Measurements from ENCODE around the gene ABHD10.

The ABHD10 gene

DNA sequence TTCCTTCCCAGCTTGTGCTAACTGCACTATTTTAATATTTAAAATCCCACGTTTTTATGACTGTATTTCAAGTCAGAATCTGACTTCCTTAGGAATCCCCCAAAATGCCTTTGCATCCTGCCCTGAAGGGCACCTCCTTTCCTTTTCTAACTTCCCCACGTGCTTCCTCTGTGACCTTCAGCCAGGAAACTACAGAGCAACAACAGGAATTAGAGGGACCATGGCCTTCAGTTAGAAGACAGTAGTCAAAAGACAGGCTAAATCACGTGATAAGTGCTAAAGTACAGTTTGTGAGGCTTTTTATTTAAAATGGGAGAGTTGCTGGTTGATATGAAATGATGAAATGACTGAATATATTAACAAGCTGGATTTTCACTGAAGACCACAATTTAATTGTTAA is 11.8 kb upstream of the ABHD10 start:
- no peak for DNase-seq

GRCh38 chr3:111967651-111968274 is 11.1 kb upstream of the ABHD10 start:
- peak; percentile 92 for DNase-seq

DNA sequence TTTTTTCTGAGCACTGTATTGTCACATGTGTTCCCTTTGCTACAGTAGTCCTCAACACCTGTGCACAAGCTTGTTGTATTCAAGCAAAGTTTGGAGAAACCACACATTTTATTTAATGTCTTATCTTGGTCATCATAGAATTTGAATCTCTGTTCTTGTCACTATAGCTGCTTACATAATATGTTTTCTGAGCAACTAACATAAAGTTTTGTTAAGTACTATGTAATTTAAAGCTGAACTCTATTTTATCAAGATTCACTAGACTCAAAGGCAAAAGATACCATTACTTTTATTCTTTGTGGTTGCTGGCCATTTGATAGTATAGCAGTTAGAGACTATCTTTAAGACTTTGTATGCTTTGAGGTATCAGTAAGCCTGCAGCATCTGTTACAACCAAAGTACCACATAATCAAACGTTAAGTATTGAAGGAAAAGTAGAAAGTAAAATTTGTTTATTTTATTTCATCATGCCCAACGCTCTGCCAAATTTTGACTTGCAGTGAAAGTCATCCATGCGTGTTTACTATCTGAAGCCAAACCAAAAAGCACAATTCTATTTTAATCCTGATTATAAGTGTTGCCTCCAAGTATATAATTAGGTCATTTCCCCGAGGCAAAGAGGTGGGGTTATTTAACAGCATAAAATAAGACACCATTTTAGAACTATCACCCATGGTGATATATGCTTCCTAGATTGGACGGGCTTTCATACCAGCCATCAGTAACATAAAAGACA is 10.3 kb upstream of the ABHD10 start:
- DNase-seq = no peak

GRCh38 chr3:111970376-111970775 is 8.4 kb upstream of the ABHD10 start:
- no peak for DNase-seq

DNA sequence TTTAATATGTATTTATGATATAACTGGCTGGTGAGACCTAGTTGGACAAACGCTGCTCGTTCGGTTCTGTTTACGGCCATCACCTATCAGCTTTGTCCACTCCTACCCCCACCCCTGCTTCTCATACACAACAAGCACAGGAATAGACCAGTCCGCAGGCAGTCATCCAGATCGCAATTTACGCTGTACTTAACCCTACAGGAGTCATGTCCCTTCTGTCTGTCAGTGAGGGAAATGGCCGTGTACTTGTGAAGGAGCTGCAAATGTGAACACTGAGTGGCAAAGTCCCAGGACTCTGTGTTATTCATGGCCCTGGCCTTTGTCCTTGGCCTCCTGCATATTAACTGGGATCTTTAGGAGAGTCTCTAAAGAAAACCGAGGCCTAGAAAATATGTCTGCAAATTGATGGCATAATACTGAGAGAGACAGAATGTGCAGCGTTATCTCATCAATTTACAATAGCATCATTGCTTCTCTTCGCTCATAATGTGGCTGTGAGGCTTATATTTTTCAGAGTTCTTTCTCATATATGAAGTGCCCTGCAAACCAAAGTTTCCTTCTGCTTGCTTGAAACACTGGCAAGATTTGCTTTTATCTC is 7.2 kb upstream of the ABHD10 start:
- no peak for DNase-seq

GRCh38 chr3:111972891-111973290 is 5.9 kb upstream of the ABHD10 start:
- DNase-seq = no peak

DNA sequence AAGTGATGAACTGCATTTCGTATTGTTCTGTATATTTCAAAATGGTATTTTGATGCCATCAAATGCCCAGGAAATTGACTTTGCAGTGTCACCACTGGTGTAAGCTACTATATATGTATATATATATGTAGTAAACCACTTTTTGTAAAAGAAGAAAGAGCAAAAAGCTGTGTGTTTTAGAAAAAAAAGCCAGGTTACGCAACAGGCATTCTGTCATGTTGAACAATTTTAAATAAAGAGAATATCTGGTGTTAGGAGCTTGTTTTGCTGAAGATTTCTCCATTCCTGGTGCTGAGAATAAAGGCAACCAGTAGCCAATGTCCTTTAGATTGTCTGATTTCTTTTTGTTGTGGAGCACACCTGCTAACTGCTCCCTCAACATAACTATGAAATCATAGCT is 3.7 kb upstream of the ABHD10 start:
- no peak for DNase-seq

- DNase-seq = no peak
These were observed 2.6 kb upstream of the ABHD10 start for GRCh38 chr3:111976254-111976653.

DNA sequence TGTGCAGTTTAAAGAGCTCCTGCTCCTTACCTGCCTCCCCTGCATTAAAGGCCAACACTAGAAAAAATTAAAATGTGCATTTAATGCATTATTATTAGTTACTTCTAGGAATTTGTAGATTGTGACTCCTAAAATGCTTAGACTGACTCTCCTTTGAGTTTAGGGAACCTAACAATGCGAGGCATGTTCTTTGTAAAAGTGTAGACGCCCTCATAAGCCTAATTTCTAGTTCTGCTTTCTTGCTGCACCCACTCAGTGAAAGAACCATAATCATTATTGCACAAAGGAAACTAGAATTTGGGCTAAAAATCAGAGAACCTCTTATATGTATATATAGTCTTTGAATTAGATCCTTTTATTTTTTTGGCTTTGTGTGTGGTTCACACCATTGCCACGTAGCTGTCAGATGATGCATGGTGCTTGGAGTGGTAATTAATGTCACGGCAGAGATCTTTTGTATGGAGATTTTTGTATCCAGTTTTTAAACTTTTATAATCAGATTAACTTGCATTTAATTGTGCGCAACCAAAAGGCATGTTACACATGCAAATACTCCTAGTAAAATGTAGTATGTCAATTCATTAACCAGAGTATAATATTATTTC is 710 bp downstream of the ABHD10 start:
- no peak for DNase-seq

GRCh38 chr3:111980716-111981456 is 2.1 kb downstream of the ABHD10 start:
- peak; percentile 66 for DNase-seq

DNA sequence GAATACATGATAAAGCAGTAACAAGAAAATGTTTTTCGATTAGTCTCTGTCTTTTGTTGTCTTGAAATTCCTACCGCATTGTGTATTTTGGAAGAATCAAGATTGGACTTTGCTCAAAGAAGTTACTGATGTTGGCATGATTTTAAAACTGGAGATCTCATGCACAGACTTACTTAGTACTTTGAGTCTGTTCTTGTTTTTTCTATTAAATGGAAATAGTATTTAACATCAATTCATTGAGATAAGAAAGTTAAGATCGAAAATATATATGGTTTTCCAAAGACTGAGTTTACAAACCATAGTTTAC is 2.6 kb downstream of the ABHD10 start:
- no peak for DNase-seq

DNA sequence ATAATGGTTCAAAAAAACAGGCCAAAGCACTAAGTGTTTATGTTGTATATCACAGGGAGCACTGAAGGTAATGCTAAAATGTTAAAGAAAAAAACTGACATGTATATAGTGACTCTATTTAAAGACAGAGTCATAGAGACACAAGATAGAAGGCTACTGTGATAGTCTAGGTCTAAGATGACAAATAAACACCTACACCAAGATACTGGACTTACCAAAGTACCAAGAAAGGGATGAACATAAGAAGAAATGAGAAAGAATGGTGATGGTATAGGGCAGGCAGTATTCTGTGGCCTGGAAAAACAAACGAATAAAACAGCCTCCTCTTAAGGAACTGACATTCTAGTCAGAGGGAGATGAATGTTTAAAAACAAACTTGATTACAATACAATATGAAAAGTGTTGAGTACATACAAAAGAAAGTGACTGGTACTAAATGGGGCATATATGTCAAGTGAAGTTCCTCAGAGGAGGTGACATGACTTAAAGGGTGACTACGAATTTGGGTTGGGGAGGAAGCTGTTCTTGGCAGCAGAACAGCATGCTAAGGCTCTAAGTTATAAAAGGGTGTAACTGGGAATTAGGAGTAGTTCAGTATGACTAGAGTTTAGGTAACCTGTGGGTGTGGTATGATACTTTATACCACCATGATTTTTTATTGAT is 5.9 kb downstream of the ABHD10 start:
- no peak for DNase-seq

DNA sequence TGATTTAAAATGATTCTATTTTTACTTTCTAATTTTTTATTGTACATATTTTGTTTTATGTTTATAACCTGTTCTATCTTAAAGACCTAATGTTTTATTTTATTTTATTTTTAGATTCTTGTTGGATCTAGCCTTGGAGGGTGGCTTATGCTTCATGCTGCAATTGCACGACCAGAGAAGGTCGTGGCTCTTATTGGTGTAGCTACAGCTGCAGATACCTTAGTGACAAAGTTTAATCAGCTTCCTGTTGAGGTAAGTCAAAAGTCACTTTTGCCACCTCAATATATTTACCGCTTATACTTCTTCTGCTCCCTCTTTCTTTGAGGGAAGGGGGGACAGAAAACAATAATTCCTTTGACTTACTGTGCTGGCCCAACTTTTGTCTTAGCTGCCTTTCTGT is 8.0 kb downstream of the ABHD10 start:
- DNase-seq = no peak

GRCh38 chr3:111989061-111989678 is 10.3 kb downstream of the ABHD10 start:
- DNase-seq = no peak

- DNase-seq = no peak
These were observed 14.2 kb downstream of the ABHD10 start for GRCh38 chr3:111993038-111993437.

DNA sequence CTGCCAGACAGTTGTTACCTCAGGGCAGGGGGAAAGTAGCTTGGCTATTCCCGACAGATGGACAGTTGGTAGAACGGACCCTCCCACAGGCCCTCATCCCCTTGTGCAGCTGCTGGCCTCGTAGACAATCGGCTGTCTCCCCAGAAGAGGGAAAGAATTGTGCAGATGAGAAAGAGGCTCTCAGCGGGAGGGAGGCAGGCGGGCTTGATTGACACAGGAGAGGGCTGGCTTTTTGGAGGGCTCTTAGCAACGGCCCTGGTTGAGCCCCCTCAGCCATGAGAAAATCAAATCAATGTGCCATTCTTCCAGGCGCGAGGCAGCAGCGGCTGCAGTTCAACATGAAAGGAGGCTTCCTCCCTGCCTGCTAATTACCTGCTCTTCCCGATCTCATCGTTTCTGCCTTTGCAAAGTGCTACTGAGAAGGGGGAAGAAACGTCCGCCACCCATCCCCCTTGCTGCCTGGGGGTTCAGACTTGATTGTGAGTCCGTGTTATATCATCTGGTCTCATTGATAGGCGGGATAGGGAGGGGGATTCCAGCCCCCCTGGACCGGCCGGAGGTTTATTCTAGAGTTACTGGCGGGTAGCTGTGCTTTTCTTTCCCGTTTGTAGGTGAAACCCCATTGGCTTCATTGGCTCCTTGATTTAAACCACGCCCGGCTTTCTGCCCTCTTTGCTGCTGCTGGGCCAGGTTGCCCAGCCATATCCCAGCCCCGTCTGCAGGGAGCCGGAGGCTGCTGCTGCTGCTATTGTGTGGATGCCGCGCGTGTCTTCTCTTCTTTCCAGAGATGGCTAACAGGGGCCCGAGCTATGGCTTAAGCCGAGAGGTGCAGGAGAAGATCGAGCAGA is 20.0 kb downstream of the ABHD10 start, which contains the start of gene TAGLN3:
Gene TAGLN3 (plus strand): TSS at position 287 of the 848 bp plus-strand sequence. CDS start 501 bp downstream, at position 788.
- DNase-seq = no peak

GRCh38 chr3:111999484-112000324 is 20.9 kb downstream of the ABHD10 start:
- DNase-seq = no peak

DNA sequence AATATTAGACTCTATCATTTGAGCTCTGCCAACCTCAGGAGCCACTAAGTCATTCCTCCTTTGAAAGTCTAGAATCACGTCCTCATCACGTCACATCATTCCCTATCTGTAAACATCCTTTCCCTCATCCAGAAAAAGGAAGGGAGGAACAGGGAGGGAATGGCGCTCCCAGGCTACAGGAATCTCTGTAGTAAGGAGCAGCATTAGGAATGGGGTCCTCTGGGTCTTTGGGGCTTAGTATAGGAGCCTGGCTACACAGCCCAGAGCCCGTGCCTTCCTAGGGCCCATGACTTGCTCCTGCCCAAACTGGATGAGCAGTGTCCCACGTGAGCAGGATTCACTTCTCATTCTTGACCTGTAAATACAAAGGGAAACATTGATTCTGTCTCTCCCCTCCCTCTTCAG is 21.5 kb downstream of the ABHD10 start:
- DNase-seq = no peak

- DNase-seq = no peak
These were observed 22.1 kb downstream of the ABHD10 start for GRCh38 chr3:112000966-112001365.

GRCh38 chr3:112001526-112001925 is 22.7 kb downstream of the ABHD10 start:
- DNase-seq = no peak
